Right forelimb (tissue), 1 donor: ENCODE measurements around the gene POLR3C.
"Not testable (repeated sequence)": the region's sequence is repeated elsewhere in the genome, so short reads cannot be mapped to it uniquely, and the experiment has no call there.

Source experiments
- DNase-seq: peaks from one replicate; pipeline ENCODE4 v3.0.0-alpha.2; 2018

POLR3C gene

GRCh38 chr1:145823565-145824498 lies at the start of gene POLR3C, which contains the start of gene RNF115:
POLR3C (plus strand) TSS chr1:145824200; CDS start chr1:145825777, 1,577 bp downstream.
RNF115 (minus strand) TSS chr1:145824095; CDS start chr1:145823873, 222 bp downstream.
- peak; percentile 93 for DNase-seq

- DNase-seq, result no peak
Measured at GRCh38 chr1:145777357-145778145, 46.4 kb upstream of the POLR3C start.

- no peak for DNase-seq
Measured at GRCh38 chr1:145778146-145778540, 45.9 kb upstream of the POLR3C start.

- DNase-seq, result no peak
Measured at GRCh38 chr1:145782272-145783099, 41.5 kb upstream of the POLR3C start.

- no peak for DNase-seq
Measured at GRCh38 chr1:145784409-145784808, 39.6 kb upstream of the POLR3C start.

- DNase-seq, result no peak
Measured at GRCh38 chr1:145785547-145785946, 38.5 kb upstream of the POLR3C start.

GRCh38 chr1:145786271-145786670 lies 37.7 kb upstream of the POLR3C start:
- DNase-seq, result no peak

- DNase-seq, result no peak
Measured at GRCh38 chr1:145788580-145788979, 35.4 kb upstream of the POLR3C start.

GRCh38 chr1:145791860-145792259 lies 32.1 kb upstream of the POLR3C start:
- DNase-seq, result not testable (repeated sequence)

- DNase-seq, result no peak
Measured at GRCh38 chr1:145792484-145792883, 31.5 kb upstream of the POLR3C start.

- DNase-seq, result no peak
Measured at GRCh38 chr1:145795257-145795881, 28.6 kb upstream of the POLR3C start.

- DNase-seq, result no peak
Measured at GRCh38 chr1:145796753-145797152, 27.2 kb upstream of the POLR3C start.

GRCh38 chr1:145799806-145800205 lies 24.2 kb upstream of the POLR3C start:
- DNase-seq, result no peak

- DNase-seq, result no peak
Measured at GRCh38 chr1:145804235-145805045, 19.6 kb upstream of the POLR3C start.

- DNase-seq, result no peak
Measured at GRCh38 chr1:145805057-145805456, 18.9 kb upstream of the POLR3C start.

- DNase-seq, result no peak
Measured at GRCh38 chr1:145806408-145806807, 17.6 kb upstream of the POLR3C start.

GRCh38 chr1:145806844-145807243 lies 17.2 kb upstream of the POLR3C start:
- no peak for DNase-seq

GRCh38 chr1:145812977-145813810 lies 10.8 kb upstream of the POLR3C start:
- DNase-seq, result not testable (repeated sequence)

- not testable (repeated sequence) for DNase-seq
Measured at GRCh38 chr1:145818095-145818494, 5.9 kb upstream of the POLR3C start.

GRCh38 chr1:145822779-145823331 lies 1.1 kb upstream of the POLR3C start:
- not testable (repeated sequence) for DNase-seq
